Measurements from ENCODE around the gene SHPK.

The SHPK gene

DNA sequence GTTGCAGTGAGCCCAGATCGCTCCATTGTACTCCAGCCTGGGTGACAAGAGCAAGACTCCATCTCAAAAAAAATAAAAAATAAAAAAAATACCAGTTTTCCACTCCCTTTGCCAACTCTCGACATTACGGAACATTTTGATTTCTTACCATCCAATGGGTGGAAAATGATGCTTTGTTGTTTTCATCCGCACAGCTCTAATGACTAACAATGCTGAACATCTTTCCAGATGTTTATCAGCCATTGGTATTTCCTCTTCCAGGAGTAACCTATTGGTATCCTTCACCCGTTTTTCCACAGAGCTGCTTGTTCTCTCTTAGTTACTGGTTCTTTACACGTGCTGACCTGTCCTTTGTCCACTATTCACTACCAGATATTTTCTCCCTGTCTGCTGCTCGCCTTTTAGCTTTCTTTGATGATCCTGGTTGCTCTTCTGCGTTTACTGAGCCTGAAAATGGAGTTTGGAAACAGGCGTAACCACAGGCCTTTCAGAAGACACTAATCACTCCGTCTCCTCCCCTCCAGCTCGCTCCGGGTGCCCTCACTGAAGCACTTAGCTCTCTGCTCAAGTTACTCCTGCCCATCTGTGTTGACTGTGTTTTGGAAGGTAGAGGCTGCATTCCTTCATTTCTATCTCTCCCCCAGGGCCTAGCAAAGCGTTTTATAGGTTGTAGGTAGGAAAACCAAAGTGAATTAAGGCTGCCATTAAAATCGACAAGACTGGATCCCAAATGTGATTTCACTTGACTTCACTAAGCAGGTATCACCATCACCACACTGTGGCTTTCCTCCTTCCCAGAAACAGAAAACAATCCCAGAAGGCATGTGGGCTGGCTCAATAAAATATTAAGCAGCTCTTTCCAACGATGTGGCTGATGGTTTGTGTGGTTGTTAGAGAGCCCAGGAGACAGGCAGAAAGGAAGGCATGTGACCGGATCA, 8.9 kb downstream of the SHPK start:
- no peak for DNase-seq

GRCh38 chr17:3622977-3623594, 13.0 kb downstream of the SHPK start:
- DNase-seq: no peak

- no peak for DNase-seq
Observed at GRCh38 chr17:3621146-3621720, 14.8 kb downstream of the SHPK start.

GRCh38 chr17:3615160-3615870, 20.7 kb downstream of the SHPK start:
- DNase-seq: no peak

GRCh38 chr17:3613124-3613523, 22.9 kb downstream of the SHPK start:
- no peak for DNase-seq

- DNase-seq: no peak
Observed at GRCh38 chr17:3610523-3610922, 25.5 kb downstream of the SHPK start.

DNA sequence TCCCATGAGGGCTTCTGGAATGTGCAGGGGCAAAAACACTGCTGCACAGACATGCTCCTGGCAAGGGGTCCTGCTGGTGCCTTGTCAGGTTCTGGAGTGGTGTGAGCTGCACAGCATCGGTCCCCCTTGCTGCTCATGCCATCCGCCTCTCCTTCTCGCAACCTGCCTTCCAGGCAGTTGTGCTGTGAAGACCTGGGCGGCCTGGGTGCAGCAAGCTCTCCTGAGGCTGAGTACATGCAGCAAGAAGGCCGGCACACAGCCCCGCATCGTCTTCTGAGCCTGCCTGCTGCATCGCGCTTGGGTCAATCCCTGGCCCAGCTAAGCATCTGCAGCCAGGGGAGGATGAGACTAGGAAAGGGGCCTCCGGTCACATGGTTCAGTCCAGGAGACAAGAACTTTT, 26.4 kb downstream of the SHPK start:
- no peak for DNase-seq

DNA sequence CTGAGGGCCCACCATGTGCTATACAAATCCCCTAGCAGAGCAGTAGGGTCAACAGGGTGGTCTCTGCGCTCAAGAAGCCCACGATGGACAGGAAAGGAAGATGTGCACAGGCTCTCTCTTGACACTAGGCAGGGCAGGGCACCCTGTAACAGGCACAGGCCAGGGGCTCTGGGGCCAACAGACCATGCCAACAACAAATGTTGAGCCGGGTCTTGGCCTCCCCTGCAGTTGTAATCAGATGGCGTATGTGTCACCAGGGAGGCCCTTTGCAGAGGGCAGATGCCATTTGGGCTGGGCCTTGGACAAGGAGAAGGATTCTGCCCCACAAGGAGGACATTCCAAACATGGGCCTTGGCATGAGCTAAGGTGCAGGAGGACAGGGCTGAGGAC, 32.2 kb downstream of the SHPK start:
- DNase-seq: no peak

DNA sequence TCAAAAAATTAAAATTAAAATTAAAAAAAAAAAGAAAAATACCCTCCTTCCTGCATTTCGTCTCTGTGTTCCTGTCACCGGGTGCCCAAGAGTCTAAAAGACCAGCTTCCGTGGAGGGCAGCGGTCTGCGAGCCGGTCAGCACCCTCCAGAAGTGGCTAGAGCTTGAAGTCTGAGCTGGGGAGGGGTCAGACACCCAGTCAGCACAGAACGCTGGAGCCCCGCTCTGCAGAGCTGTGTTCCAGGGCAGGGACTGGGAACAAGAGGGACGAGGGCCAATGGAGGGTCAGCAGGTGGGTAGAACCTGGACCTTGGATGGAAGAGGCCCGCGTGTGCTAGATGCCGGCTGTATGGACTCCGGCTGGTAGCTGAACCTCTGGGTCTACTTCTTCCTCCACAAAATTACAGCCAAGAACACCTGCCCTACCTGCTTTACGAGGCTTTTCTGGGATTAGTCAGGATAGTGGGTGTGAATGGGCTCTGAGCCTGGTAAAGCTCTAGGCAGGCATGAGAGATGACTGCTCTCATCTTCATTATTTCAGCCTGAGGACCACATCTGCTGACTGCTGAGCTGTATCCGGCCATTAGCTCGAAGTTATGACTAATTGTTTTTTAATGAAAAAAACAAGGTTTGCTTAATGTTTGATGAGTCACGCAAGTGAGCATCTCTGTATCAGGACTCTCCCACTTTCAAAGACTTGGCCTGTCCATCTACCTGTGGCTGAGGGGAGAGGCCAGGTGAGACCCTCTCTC, 32.8 kb downstream of the SHPK start:
- DNase-seq: no peak

DNA sequence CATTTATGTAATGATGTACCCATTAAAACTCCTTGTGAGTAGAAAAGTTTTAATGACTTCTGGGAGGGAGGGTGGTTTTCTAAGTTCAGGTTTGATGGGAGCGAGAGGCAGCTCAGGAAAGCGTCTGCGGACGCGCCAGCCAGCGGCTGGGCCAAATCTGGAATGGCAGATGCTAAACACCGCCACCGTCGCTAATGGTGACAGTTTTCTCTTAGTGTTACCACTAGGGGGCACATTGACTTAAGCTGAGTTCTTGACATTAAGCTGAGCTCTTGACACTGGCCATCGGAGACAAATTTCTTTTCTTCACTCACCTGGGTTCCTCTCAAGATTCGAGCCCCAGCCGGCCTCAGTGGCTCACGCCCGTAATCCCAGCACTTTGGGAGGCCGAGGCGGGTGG, 33.6 kb downstream of the SHPK start:
- DNase-seq: no peak

DNA sequence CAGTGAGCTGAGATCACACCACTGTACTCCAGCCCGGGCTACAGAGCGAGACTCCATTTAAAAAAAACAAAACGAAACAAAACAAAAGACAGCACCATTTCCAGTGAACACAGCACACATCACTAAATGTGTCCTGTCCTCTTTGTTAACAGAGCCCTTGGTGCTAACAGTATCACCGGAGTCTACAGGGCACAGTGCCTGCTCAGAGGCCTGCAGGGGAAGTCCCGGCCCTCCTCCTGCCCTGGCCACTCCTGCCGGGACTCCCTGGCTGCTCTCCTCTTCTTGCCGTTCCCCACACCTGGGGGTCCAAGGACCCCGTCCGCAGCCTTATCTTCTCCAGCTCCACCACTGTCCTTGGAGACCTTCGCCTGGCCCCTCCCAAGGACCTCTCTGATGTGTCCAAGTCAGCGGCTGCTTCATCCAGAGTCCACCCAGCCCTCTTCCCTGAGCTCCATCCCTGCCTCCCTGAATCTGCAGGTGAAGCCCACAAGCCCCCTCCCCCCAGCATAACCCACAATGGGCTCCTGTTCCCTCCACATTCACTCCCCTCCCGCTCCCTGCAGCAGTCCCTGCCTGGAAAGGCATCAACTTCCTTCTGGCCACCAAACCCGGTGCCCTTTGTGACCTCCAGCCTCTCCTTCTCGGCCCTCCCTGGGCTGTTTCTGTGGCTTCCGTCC, 35.4 kb downstream of the SHPK start:
- no peak for DNase-seq

DNA sequence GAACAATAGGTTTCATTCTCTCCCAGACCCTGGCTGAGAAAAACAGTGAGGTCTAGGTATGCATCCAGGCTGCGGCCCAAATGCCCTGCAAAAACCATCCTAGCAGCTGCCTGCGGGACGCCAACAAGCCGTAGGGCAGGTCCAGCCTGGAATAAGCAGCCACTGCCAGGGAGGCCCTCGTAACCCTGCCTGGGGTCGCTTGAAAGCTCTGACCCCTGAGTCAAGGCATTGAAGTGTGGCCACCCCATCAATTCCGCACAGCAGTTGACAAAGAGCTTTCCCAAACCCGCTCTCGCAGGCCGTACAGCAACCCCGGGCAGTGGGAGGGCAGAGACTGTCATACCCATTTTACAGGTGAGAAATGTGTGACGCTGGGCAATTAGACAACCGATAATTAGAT, 38.0 kb downstream of the SHPK start:
- no peak for DNase-seq

- no peak for DNase-seq
Observed at GRCh38 chr17:3596804-3597464, 39.1 kb downstream of the SHPK start.

DNA sequence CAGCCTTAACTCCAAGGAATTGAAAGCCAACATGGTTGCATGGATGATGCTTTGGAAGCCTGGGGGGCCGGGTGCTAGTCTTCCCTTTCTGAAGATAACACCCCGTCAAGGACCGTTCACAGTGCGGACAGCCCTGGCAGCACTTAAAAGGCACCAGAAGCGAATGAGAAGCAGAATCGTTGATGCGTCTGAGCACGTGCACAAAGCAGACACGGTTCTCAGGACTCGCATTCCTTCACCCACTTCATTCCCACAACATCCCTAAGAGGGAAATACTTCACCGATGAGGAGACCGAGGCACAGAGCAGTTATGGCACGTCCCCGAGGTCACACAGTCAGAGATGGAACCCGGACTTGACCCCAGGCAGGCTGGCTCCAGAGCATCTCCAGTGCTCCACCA, 41.1 kb downstream of the SHPK start:
- DNase-seq: no peak

DNA sequence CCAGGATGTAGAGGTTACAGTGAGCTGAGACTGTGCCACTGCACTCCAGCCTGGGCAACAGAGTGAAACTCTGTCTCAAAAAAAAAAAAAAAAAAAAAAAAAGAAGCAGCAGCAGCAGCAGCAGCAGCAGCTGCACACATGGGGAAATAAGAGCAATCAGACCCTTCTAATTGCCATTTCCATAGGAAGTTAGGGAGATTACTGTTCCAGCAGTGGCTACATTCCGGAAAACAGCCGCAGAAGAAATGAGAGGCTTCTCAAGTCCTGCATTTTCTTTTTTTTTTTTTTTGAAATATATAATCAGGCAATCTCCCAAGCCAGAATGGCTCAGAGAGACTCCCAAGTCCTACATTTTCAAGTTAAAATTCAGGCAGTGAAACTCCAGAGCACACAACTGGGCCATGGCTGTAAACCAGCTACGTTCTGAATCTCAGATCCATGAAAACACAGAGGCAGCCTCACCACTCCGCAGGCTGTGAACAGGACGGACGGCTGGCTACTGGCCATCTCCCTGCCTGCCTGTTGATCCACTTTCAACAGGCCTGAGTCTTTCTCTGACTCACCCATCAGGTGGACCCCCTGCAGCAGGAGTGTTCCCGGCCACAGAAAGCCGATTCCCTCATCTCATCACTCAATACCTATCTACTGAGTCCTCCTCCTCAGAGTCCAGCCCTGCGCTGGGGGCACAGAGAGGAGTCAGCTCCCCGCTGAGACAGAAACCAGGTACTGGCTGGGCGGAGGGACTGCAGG, 41.8 kb downstream of the SHPK start:
- DNase-seq: no peak

DNA sequence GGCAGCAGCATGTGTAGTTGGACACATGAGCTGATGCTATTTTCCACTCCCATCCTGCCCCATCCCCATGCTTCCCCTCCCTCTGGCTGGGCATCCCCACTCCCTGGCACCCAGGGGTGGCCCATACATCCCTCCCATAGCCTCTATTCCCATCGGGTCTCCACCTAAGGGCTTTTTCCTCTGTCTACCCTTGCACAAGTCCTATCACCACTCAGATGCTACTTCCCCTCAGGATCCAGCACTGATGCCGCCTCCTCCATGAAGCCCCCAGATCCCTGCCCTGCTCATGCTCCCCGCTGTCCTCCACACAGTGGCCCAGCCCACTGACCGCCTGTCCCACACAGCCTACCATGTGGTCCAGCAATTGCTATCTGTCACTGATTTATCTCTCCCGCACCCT, 42.7 kb downstream of the SHPK start:
- DNase-seq: no peak

DNA sequence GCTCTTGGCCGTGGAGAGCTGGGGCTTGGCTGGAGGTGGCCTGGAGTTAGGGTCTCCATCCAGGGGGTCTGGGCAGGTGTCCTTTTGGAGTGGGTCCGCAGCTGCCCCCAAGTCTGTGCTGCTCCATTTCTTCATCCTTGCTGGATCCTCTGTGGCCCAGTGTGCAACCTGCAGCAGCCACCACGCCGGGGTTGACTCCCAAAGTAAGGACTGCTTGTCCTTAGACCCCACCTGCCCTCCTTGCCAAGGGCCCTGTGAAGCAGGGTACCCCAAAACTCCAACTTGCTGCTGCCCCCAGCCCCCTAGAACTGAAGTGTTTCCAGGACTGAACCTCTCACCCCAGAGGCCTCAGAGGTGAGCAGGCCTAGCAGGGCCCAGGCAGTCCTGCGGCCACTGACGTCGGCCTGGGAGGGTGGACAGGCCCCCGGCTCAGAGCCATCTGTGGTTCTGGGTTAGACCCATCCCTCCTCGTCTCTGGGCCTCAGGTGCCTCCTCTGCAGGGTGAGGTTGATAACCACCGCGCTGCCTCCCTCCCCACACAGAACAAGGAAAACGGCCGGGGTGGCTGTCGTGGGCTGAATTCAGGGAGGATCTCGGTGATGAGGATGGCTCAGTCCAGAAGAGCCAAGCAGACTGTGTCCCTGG, 43.7 kb downstream of the SHPK start:
- DNase-seq: no peak

- no peak for DNase-seq
Observed at GRCh38 chr17:3590768-3591167, 45.3 kb downstream of the SHPK start.

DNA sequence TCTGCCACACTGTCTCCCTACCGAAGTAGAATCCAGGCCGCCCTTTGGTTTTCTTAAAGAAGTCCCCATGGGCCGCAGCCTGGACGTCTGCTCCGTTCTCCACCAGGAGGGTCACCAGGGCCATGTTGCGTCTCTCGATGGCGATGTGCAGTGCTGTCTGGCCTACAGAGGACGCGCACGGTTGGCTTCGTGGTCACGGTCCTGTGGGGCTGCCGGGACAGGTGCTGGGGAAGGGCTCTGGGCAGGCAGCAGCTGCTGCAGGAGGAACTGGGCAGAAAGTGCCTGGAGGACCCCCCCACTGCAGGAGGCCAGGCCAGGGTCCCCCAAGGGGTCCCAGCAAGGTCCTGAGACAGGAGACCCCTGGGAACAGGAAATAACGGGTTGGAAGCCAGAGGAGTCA, 45.8 kb downstream of the SHPK start:
- DNase-seq: no peak

- no peak for DNase-seq
Observed at GRCh38 chr17:3589784-3590183, 46.3 kb downstream of the SHPK start.
